ENCODE data around the gene NEK6.

GRCh38 chr9:124339603-124340146, 81.9 kb downstream of the NEK6 start:
- no peak for TF ChIP-seq CTCF (conservative IDR thresholded peaks at IDR 0.05; ENCODE audit: low read length)
- no peak for TF ChIP-seq EZH2phosphoT487 (IDR thresholded peaks at IDR 0.05; ENCODE audit: borderline replicate concordance, low read depth, low read length)
